Stimulated activated CD4-positive, alpha-beta T cell treated with anti-CD3 and anti-CD28 coated beads, TNF-alpha, amount 100 ng/mL, for 24 hours (primary cell): ENCODE measurements around the gene F8.
A peak's percentile ranks its signal among the peaks of the same experiment; 100 is the strongest.
"Not testable (repeated sequence)": the region's sequence is repeated elsewhere in the genome, so short reads cannot be mapped to it uniquely, and the experiment has no call there.

ENCODE experiments used
- DNase-seq, 3 experiments: peaks; one replicate each; pipeline ENCODE4 v3.0.0-alpha.2; 2020; ENCODE audit warnings: low read depth in 3 of 3

F8 gene

GRCh38 chrX:154816326-154816898 lies 206.1 kb downstream of the F8 start:
- DNase-seq: not testable (repeated sequence)

- no peak for DNase-seq
Measured at GRCh38 chrX:154815274-154815818, 207.2 kb downstream of the F8 start.

- no peak for DNase-seq
Measured at GRCh38 chrX:154813801-154814200, 208.7 kb downstream of the F8 start.

GRCh38 chrX:154812341-154813101 lies 210.0 kb downstream of the F8 start:
- no peak for DNase-seq

- DNase-seq: no peak
Measured at GRCh38 chrX:154809939-154810665, 212.4 kb downstream of the F8 start.

DNA sequence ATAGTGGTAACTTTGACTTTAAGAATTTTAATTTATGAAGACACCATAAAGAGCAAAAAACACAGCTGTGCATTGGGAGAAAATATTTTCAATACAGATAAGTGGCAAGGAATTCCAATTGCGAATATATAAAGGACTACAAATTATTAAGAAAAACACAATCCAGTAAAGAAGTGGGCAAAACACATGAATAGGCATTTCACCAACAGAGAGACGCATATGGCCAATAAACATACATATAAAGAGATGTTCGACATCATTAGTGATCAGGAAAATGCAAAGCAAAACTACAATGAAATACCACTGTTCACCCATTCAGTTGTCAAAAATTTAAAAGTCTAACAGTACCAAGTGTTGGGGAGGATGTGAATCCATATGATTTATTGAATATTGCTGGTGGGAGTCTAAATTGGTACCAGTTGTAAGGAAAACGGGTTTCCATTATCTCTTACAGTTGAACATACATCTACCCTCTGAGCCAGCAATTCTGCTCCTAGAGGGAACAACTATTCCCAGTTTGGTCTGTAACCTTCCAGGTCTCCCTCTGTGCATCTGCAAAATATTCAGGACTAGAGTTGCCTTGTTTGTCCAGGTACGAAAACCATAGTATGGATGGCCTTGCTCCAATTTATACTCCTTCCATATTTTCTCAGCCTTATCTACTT lies 215.6 kb downstream of the F8 start:
- no peak for DNase-seq

DNA sequence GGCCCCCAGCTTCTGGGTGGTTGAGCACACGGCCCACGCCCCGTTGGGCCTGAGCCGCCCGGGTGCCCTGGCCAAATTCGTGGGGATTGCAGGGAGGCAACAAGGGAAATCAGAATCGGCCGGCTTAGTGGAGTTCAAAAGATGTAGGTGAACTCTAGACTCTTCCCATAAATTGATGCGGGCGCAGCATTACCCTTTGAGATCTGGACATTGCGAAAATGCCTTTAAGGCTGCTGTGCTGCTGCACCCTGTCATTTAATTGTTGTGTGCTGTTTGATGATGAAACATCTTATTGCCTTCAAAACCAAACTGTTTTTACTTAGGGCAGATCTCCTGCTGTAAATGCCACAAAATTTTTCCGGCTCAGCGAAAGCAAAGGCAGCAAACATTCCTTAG lies 216.8 kb downstream of the F8 start:
- no peak for DNase-seq

- peak; percentile 27 to 74 (median 56) for DNase-seq
Measured at GRCh38 chrX:154804957-154805695, 217.4 kb downstream of the F8 start, which contains the start of gene MPP1. MPP1 (minus strand) TSS chrX:154805485; CDS start chrX:154805373, 112 bp downstream.

DNA sequence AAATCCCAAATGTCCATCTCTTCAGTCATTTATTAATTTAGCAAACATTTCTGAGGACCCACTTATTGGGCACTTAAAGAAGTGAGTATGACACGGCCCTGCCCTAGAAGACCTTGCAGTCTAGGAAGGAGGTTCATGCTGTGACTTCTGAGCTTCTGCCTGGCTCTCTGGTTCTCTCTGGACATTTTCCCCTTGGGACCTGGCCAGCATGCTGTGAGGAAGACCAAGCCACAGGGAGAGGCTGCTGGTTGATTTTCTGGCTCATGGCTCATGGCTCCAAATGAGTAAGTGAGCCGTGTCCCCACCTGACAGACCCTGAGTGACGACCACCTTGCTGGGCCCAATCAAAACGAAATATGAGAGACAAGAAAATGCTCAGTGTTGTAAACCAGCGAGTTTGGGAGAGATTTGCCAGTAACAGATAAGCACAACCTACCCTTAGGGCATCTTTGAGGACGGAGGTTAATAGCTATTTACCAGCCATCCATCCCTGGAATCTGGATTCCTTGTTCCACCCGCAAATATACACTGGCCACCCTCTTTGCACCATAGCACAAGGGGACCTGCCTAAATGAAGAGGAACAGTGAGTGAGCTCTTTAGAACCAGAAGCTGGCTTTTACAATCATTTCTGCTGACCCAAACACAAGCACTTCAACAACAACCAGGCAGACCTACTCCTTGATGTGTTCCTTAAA lies 218.1 kb downstream of the F8 start:
- no peak for DNase-seq

- DNase-seq: no peak
Measured at GRCh38 chrX:154802947-154803346, 219.6 kb downstream of the F8 start.

GRCh38 chrX:154800478-154801210 lies 221.9 kb downstream of the F8 start:
- no peak for DNase-seq

GRCh38 chrX:154799556-154800348 lies 222.8 kb downstream of the F8 start:
- DNase-seq: no peak

DNA sequence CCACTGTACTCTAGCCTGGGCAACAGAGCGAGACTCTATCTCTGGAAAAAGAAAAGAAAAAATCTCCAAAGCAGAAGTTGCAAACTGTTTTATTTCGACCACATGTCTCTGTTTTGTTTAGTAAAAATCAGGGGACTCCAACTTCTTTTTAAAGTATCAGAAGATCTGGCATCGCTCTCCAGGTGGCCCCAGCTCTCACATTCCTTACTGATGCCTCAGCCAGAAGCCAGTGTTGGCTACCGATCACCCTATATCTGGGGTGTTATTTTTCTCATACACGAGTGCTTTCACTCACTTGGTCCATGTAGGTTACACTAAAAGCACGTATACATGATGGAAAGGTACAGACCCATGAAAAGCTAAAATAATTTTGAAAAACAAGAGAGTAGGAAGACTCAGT lies 225.5 kb downstream of the F8 start:
- DNase-seq: no peak

- no peak for DNase-seq
Measured at GRCh38 chrX:154795016-154795415, 227.5 kb downstream of the F8 start.

- no peak for DNase-seq
Measured at GRCh38 chrX:154793084-154793795, 229.3 kb downstream of the F8 start.

- DNase-seq: no peak
Measured at GRCh38 chrX:154791939-154792338, 230.6 kb downstream of the F8 start.

GRCh38 chrX:154791467-154791866 lies 231.1 kb downstream of the F8 start:
- DNase-seq: no peak
